Vagina (tissue), 2 donors: ENCODE data around the gene CCDC198. TPM values are rescaled to one million over a fixed set of nuclear protein-coding genes. Genes with fewer than 3 reads are reported as not detected.

Experiments used
- DNase-seq, 2 donors: peaks; one replicate each; pipeline ENCODE4 v3.0.0-alpha.2; 2017; ENCODE audit errors: extremely low spot score in 2 of 2
- H3K27ac ChIP-seq: fragments of 200-600 bp; sonication (generic); one replicate; pipeline ENCODE4 v1.5.1; 2019
- H3K27me3 ChIP-seq: fragments of 200-600 bp; sonication (generic); one replicate; pipeline ENCODE4 v1.5.1; 2019
- H3K36me3 ChIP-seq, 2 donors: fragments of 200-600 bp; sonication (generic); one replicate each; pipeline ENCODE4 v1.5.1; 2017 to 2019
- H3K4me1 ChIP-seq: fragments of 200-600 bp; sonication (generic); one replicate; pipeline ENCODE4 v1.5.1; 2019
- H3K4me3 ChIP-seq, 2 donors: fragments of 200-600 bp; sonication (generic); 1 replicate in 1 of 2; 2 replicates in 1 of 2; pipeline ENCODE4 v1.5.1; 2016 to 2019
- H3K9me3 ChIP-seq: fragments of 200-600 bp; sonication (generic); one replicate; pipeline ENCODE4 v1.5.1; 2019
- CTCF ChIP-seq, 3 experiments: fragments of 450-650 bp in 2 of 3; fragments of 200-600 bp in 1 of 3; sonication (generic) in 1 of 3; IDR thresholded peaks; one replicate each; pipeline ENCODE4 v1.5.1; 2017 to 2019; ENCODE audit warnings: antibody characterized with exemption in 3 of 3, mild to moderate bottlenecking in 2 of 3, moderate library complexity in 2 of 3
- POLR2A ChIP-seq, 2 donors: fragments of 450-650 bp; IDR thresholded peaks; one replicate each; pipeline ENCODE4 v1.6.1; 2017; ENCODE audit warnings: antibody characterized with exemption in 2 of 2, mild to moderate bottlenecking in 2 of 2, moderate library complexity in 2 of 2
- POLR2AphosphoS5 ChIP-seq, 2 donors: sonication (generic); formaldehyde crosslinking; IDR thresholded peaks; one replicate each; pipeline ENCODE4 v1.9.0; 2017; ENCODE audit warnings: antibody characterized with exemption in 2 of 2, mild to moderate bottlenecking in 2 of 2, low read depth in 1 of 2; ENCODE audit not compliant: insufficient read depth in 1 of 2
- intact Hi-C: fragments of 100-400 bp; cut with DNase I; formaldehyde crosslinking; loops from one replicate; pipeline ENCODE4 v1.15.1; 2023
- total RNA-seq: library from RNA; depleted of rRNA; stranded (reverse); fragments of >200 nt; gene quantifications from one replicate; pipeline ENCODE4 v1.2.3, GENCODE V29; 2016

Gene CCDC198
- total RNA-seq, 1 donor from 2014 or later = not detected

- H3K36me3 ChIP-seq = no peaks in the 10 kb centered on the region
- H3K27me3 ChIP-seq = no peaks in the 10 kb centered on the region
- DNase-seq = no peak
- no peak for TF ChIP-seq POLR2AphosphoS5 (IDR thresholded peaks at IDR 0.05; ENCODE audit: insufficient read depth in 1 of 2, low read depth in 1 of 2)
- TF ChIP-seq CTCF (IDR thresholded peaks at IDR 0.05) = no peak
- TF ChIP-seq POLR2A (IDR thresholded peaks at IDR 0.05) = no peak
- intact Hi-C loops = no loop called here
- no peak overlapping the region for H3K27ac ChIP-seq
- no peak overlapping the region for H3K4me3 ChIP-seq
- no peaks in the 10 kb centered on the region for H3K4me1 ChIP-seq
- no peaks in the 10 kb centered on the region for H3K9me3 ChIP-seq
Measured at GRCh38 chr14:57470909-57471308, 22.7 kb downstream of the CCDC198 start.

GRCh38 chr14:57464008-57464730 is 29.5 kb downstream of the CCDC198 start:
- H3K36me3 ChIP-seq = no peaks in the 10 kb centered on the region
- H3K4me3 ChIP-seq = no peak overlapping the region
- intact Hi-C loops = no loop called here
- TF ChIP-seq POLR2AphosphoS5 (IDR thresholded peaks at IDR 0.05; ENCODE audit: insufficient read depth in 1 of 2, low read depth in 1 of 2) (no peak), CTCF (IDR thresholded peaks at IDR 0.05) (no peak), POLR2A (IDR thresholded peaks at IDR 0.05) (no peak)
- no peak overlapping the region for H3K27ac ChIP-seq
- DNase-seq = no peak
- H3K4me1 ChIP-seq = no peaks in the 10 kb centered on the region
- H3K27me3 ChIP-seq = no peaks in the 10 kb centered on the region
- H3K9me3 ChIP-seq = no peaks in the 10 kb centered on the region

GRCh38 chr14:57462551-57462950 is 31.1 kb downstream of the CCDC198 start:
- Histone ChIP-seq H3K27me3 (no peaks in the 10 kb centered on the region), H3K4me1 (no peaks in the 10 kb centered on the region), H3K36me3 (no peaks in the 10 kb centered on the region), H3K9me3 (no peaks in the 10 kb centered on the region), H3K27ac (no peak overlapping the region), H3K4me3 (no peak overlapping the region)
- TF ChIP-seq CTCF (IDR thresholded peaks at IDR 0.05) = no peak
- TF ChIP-seq POLR2A (IDR thresholded peaks at IDR 0.05) = no peak
- no peak for TF ChIP-seq POLR2AphosphoS5 (IDR thresholded peaks at IDR 0.05; ENCODE audit: insufficient read depth in 1 of 2, low read depth in 1 of 2)
- intact Hi-C loops = no loop called here
- DNase-seq = no peak

- Histone ChIP-seq H3K27ac (no peak overlapping the region), H3K4me1 (no peaks in the 10 kb centered on the region), H3K9me3 (no peaks in the 10 kb centered on the region), H3K4me3 (no peak overlapping the region), H3K36me3 (no peaks in the 10 kb centered on the region), H3K27me3 (no peaks in the 10 kb centered on the region)
- intact Hi-C loops = no loop called here
- TF ChIP-seq POLR2A (IDR thresholded peaks at IDR 0.05) (no peak), CTCF (IDR thresholded peaks at IDR 0.05) (no peak), POLR2AphosphoS5 (IDR thresholded peaks at IDR 0.05; ENCODE audit: insufficient read depth in 1 of 2, low read depth in 1 of 2) (no peak)
- DNase-seq = no peak
Measured at GRCh38 chr14:57461777-57462320, 31.8 kb downstream of the CCDC198 start.

- intact Hi-C loops = no loop called here
- Histone ChIP-seq H3K9me3 (no peaks in the 10 kb centered on the region), H3K27ac (no peak overlapping the region), H3K4me1 (no peaks in the 10 kb centered on the region), H3K4me3 (no peak overlapping the region), H3K27me3 (no peaks in the 10 kb centered on the region), H3K36me3 (no peaks in the 10 kb centered on the region)
- TF ChIP-seq POLR2AphosphoS5 (IDR thresholded peaks at IDR 0.05; ENCODE audit: insufficient read depth in 1 of 2, low read depth in 1 of 2) (no peak), POLR2A (IDR thresholded peaks at IDR 0.05) (no peak), CTCF (IDR thresholded peaks at IDR 0.05) (no peak)
- DNase-seq = no peak
Measured at GRCh38 chr14:57435923-57436322, 57.7 kb downstream of the CCDC198 start.
